ENCODE data around the gene SH2D5.

DNA sequence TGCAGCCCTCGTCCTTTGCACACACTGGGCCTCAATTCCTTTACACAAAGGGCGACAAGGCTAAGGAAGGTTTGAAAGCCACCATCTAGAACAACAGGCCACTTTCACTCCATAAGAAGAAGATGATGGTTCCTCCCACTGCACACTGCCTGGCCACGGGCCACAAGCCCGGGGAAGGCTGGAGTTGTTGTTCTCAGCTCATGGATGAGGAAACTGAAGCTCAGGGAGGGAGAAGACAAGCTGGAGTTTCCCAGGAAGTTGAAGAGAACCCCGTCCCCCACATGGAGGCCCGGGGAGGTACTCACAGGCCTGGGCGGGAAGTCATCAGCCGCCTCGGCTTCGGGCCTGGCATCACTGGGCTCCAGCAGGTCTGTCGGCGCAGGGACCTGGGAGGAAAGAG, 46.8 kb downstream of the SH2D5 start:
- TF ChIP-seq, protein P1, sequence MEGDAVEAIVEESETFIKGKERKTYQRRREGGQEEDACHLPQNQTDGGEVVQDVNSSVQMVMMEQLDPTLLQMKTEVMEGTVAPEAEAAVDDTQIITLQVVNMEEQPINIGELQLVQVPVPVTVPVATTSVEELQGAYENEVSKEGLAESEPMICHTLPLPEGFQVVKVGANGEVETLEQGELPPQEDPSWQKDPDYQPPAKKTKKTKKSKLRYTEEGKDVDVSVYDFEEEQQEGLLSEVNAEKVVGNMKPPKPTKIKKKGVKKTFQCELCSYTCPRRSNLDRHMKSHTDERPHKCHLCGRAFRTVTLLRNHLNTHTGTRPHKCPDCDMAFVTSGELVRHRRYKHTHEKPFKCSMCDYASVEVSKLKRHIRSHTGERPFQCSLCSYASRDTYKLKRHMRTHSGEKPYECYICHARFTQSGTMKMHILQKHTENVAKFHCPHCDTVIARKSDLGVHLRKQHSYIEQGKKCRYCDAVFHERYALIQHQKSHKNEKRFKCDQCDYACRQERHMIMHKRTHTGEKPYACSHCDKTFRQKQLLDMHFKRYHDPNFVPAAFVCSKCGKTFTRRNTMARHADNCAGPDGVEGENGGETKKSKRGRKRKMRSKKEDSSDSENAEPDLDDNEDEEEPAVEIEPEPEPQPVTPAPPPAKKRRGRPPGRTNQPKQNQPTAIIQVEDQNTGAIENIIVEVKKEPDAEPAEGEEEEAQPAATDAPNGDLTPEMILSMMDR (IDR thresholded peaks at IDR 0.05), result no peak
- TF ChIP-seq POLR2A (IDR thresholded peaks at IDR 0.05), result no peak

All from esophagus squamous epithelium (tissue), 4 donors.